ENCODE results near the gene CCDC174.

Gene CCDC174

GRCh38 chr3:14716591-14716990, 65.0 kb downstream of the CCDC174 start:
- DNase-seq, result no peak

DNA sequence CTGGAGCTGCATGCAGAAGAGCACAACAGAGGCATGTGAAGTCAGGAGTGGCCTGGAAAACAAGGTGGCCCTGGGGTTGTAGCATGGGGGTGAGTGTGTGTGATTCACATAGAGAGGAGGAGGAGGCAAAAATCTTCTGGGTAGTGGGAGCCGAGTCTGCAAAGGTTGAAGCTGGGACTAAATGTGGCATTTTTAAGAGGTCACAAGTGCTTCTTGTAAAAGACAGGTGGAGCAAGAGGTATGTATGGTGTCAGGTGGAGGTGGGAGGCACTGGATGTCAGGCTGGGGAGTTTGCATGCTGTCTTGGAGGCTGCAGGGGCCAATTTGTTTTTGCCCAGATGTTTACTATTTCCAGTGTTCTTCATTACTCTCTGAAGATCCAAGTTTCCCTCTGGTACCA, 65.7 kb downstream of the CCDC174 start:
- no peak for DNase-seq

DNA sequence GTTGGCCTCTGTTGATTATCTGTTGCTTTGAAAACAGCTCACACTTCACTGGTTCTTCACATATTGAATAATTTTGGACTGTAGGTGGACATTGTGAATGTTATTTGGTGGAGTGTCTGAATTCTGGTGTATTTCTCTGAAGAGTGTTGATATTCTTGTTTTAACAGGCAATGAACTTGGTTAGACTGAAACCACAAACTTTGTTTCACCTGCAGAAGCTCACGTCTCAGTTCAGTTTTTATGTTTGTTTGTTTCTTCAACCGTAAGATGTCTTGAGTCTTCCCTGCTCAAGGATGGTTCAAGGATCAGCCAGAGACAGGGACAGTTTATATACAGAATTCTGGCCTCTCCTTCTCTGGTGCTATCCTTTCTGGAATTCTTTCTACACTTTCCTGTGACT, 67.0 kb downstream of the CCDC174 start:
- no peak for DNase-seq

DNA sequence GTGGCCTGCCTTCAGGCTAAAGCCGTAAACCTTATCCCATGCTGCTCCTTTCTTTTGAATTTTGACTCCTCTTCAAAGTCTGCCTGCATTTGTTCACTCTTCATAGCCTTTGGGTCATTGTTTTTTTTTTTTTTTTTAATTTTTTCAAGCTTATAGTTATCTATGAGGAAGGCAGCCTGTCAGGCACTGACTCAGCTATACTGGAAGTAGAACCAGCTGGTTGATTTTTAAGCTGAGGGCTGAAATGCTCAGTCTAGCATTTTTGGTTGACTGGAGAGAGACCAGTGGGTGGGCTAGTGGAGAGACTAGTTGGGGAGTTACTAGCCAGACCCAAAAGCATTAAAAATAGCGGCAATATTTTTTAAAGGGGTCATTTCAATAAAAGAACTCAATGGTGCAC, 67.4 kb downstream of the CCDC174 start:
- no peak for DNase-seq

- DNase-seq, result no peak
Measured at GRCh38 chr3:14721126-14721864, 69.7 kb downstream of the CCDC174 start.
